GM23338 (cell line): ENCODE measurements around the gene SPATC1L. TPM values are rescaled to one million over a fixed set of nuclear protein-coding genes. Genes with fewer than 3 reads are reported as not detected.

ENCODE experiments used
- ATAC-seq: fragments of 200-7000 bp; cut with Tn5 transposase; 3 replicates; pipeline ENCODE4 v1.9.1; 2020
- DNase-seq: peaks from one replicate; pipeline ENCODE4 v3.0.0-alpha.2; 2015; ENCODE audit warnings: low spot score
- H2AFZ ChIP-seq: fragments of 200-600 bp; sonication (generic); 2 replicates; pipeline ENCODE4 v1.8.0; 2016; ENCODE audit warnings: antibody characterized with exemption, mild to moderate bottlenecking, moderate library complexity
- H3F3A ChIP-seq: fragments of 200-600 bp; sonication (generic); replicated peaks from 2 replicates; pipeline ENCODE4 v1.8.0; 2017; ENCODE audit warnings: antibody characterized with exemption, mixed run types, low read depth
- H3K27ac ChIP-seq: fragments of 200-600 bp; sonication (generic); 2 replicates; pipeline ENCODE4 v1.6.1; 2016; ENCODE audit warnings: low read depth
- H3K27me3 ChIP-seq: fragments of 200-600 bp; sonication (generic); 2 replicates; pipeline ENCODE4 v1.8.0; 2016; ENCODE audit warnings: mild to moderate bottlenecking, mixed run types, moderate library complexity; ENCODE audit not compliant: insufficient read depth
- H3K36me3 ChIP-seq: fragments of 200-600 bp; sonication (generic); 2 replicates; pipeline ENCODE4 v1.8.0; 2016; ENCODE audit warnings: mild to moderate bottlenecking; ENCODE audit not compliant: insufficient read depth
- H3K4me1 ChIP-seq: fragments of 200-600 bp; sonication (generic); 2 replicates; pipeline ENCODE4 v1.8.0; 2016; ENCODE audit warnings: mild to moderate bottlenecking, moderate library complexity; ENCODE audit not compliant: insufficient read depth
- H3K4me2 ChIP-seq: fragments of 200-600 bp; sonication (generic); 2 replicates; pipeline ENCODE4 v1.7.1; 2017; ENCODE audit warnings: mixed run types
- H3K4me3 ChIP-seq: fragments of 200-600 bp; sonication (generic); 2 replicates; pipeline ENCODE4 v1.6.1; 2016; ENCODE audit warnings: mixed run types
- H3K79me2 ChIP-seq: fragments of 200-600 bp; sonication (generic); replicated peaks from 2 replicates; pipeline ENCODE4 v1.8.0; 2017; ENCODE audit warnings: mild to moderate bottlenecking; ENCODE audit not compliant: insufficient read depth
- H3K9me2 ChIP-seq: fragments of 200-600 bp; sonication (generic); 2 replicates; pipeline ENCODE4 v1.8.0; 2017; ENCODE audit not compliant: insufficient read depth
- H4K20me1 ChIP-seq: fragments of 200-600 bp; sonication (generic); replicated peaks from 2 replicates; pipeline ENCODE4 v1.8.0; 2017; ENCODE audit warnings: mild to moderate bottlenecking; ENCODE audit not compliant: insufficient read depth
- H3K27ac Mint-ChIP-seq: 2 replicates; pipeline ENCODE4 v1.8.0; 2020; ENCODE audit warnings: inconsistent platforms, mild to moderate bottlenecking, moderate library complexity, mixed read lengths
- H3K27me3 Mint-ChIP-seq: 3 replicates; pipeline ENCODE4 v1.8.0; 2022; ENCODE audit warnings: low read depth, mild to moderate bottlenecking, moderate library complexity, mixed read lengths, inconsistent platforms; ENCODE audit not compliant: insufficient read depth, poor library complexity
- H3K36me3 Mint-ChIP-seq: 3 replicates; pipeline ENCODE4 v1.8.0; 2021; ENCODE audit warnings: low read depth, mild to moderate bottlenecking, inconsistent platforms, moderate library complexity, mixed read lengths
- H3K4me1 Mint-ChIP-seq: 3 replicates; pipeline ENCODE4 v1.8.0; 2020; ENCODE audit warnings: mild to moderate bottlenecking, inconsistent platforms, mixed read lengths
- H3K4me3 Mint-ChIP-seq: 3 replicates; pipeline ENCODE4 v1.8.0; 2021; ENCODE audit warnings: moderate library complexity, mild to moderate bottlenecking, inconsistent platforms, mixed read lengths
- H3K9me3 Mint-ChIP-seq: 3 replicates; pipeline ENCODE4 v1.8.0; 2020; ENCODE audit warnings: moderate library complexity, mild to moderate bottlenecking, inconsistent platforms, mixed read lengths
- EZH2 ChIP-seq: fragments of 200-600 bp; sonication (generic); IDR thresholded peaks from one replicate; pipeline ENCODE4 v1.8.0; 2017; ENCODE audit warnings: antibody characterized with exemption, mild to moderate bottlenecking, low read depth; ENCODE audit not compliant: unreplicated experiment
- EZH2phosphoT487 ChIP-seq: fragments of 200-600 bp; sonication (generic); IDR thresholded peaks from one replicate; pipeline ENCODE4 v1.8.1; 2018; ENCODE audit warnings: antibody characterized with exemption; ENCODE audit not compliant: unreplicated experiment
- JUNB ChIP-seq: IDR thresholded peaks from one replicate; pipeline ENCODE4 v1.6.1; 2016; ENCODE audit warnings: antibody characterized with exemption; ENCODE audit not compliant: unreplicated experiment
- POLR2AphosphoS5 ChIP-seq: IDR thresholded peaks from 2 replicates; pipeline ENCODE4 v1.6.1; 2016; ENCODE audit warnings: antibody characterized with exemption, low read depth
- STAT1 ChIP-seq: IDR thresholded peaks from one replicate; pipeline ENCODE4 v1.6.1; 2016; ENCODE audit warnings: antibody characterized with exemption; ENCODE audit not compliant: unreplicated experiment
- ZNF114 ChIP-seq: fragments of 250-450 bp; sonication (Bioruptor Pico); IDR thresholded peaks from 2 replicates; pipeline ENCODE4 v1.5.0; 2020; ENCODE audit warnings: mild to moderate bottlenecking, moderate library complexity
- ZNF331 ChIP-seq: fragments of 250-450 bp; sonication (Bioruptor Pico); IDR thresholded peaks from 2 replicates; pipeline ENCODE4 v1.5.0; 2020; ENCODE audit warnings: low read depth, mild to moderate bottlenecking, moderate library complexity
- polyA plus RNA-seq: library from polyadenylated mRNA; unstranded; fragments of >200 nt; fragmentation: Nextera tagmentation; extraction: Ambion mirVana; gene quantifications from 2 replicates; pipeline ENCODE4 v1.2.1, GENCODE V29; 2016
- total RNA-seq: library from RNA; depleted of rRNA; stranded (reverse); fragments of >200 nt; shearing (Covaris generic); gene quantifications from 2 replicates; pipeline ENCODE4 v1.2.3, GENCODE V29; 2014
- TF ChIP-seq, protein P1 (sequence below): IDR thresholded peaks from one replicate; pipeline ENCODE4 v1.6.1; 2018; ENCODE audit warnings: antibody characterized with exemption; ENCODE audit not compliant: unreplicated experiment
- TF ChIP-seq, protein P2 (sequence below), 2 experiments: fragments of 200-600 bp in 1 of 2; sonication (generic) in 1 of 2; conservative IDR thresholded peaks; 2 replicates each; pipeline versions ENCODE4 v1.5.1 to v1.6.1; 2016 to 2017; ENCODE audit warnings: antibody characterized with exemption in 2 of 2, low read depth in 2 of 2, mild to moderate bottlenecking in 2 of 2, moderate library complexity in 1 of 2
- TF ChIP-seq, protein P3 (sequence below): IDR thresholded peaks from 2 replicates; pipeline ENCODE4 v1.6.1; 2016; ENCODE audit warnings: antibody characterized with exemption

The SPATC1L gene
- total and polyA plus RNA-seq, 2 experiments from 2014 or later, result 37.6 to 70.2 TPM

DNA sequence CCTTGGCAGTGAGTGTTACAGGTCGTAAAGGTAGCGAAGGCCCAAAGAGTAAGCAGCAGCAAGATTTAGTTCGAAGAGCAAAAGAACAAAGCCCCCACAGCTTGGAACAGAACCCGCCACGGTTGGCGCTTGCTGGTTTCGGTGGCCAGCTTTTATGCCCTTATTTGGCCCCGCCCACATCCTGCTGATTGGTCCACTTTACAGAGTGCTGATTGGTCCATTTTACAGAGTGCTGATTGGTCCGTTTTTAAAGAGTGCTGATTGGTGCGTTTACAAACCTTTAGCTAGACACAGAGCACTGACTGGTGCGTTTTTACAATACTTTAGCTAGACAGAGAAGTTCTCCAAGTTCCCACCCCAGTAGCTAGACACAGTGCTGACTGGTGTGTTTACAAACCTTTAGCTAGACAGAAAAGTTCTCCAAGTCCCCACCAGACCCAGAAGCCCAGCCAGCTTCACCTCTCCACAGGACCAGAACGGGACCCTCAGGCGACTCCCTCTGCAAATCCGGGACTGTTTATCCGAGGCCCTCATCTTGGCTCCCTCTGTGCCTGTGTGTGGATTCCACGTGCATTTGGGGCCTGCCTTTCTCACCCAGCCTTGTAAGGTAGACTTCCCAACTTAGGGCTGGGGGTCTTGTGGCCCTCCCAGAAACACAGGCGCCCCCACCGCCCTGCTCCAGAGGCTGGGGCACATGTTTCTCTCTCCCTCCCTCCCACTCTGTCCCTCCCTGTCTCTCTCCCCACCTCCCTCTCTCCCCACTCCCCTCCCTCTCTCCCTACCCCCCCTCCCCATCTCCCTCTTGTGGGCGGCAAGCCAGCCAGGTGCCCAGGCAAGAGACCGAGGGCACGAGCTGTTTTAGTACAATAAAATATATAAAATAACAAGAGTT lies 41.4 kb downstream of the SPATC1L start (continued):
- TF ChIP-seq, protein P1, sequence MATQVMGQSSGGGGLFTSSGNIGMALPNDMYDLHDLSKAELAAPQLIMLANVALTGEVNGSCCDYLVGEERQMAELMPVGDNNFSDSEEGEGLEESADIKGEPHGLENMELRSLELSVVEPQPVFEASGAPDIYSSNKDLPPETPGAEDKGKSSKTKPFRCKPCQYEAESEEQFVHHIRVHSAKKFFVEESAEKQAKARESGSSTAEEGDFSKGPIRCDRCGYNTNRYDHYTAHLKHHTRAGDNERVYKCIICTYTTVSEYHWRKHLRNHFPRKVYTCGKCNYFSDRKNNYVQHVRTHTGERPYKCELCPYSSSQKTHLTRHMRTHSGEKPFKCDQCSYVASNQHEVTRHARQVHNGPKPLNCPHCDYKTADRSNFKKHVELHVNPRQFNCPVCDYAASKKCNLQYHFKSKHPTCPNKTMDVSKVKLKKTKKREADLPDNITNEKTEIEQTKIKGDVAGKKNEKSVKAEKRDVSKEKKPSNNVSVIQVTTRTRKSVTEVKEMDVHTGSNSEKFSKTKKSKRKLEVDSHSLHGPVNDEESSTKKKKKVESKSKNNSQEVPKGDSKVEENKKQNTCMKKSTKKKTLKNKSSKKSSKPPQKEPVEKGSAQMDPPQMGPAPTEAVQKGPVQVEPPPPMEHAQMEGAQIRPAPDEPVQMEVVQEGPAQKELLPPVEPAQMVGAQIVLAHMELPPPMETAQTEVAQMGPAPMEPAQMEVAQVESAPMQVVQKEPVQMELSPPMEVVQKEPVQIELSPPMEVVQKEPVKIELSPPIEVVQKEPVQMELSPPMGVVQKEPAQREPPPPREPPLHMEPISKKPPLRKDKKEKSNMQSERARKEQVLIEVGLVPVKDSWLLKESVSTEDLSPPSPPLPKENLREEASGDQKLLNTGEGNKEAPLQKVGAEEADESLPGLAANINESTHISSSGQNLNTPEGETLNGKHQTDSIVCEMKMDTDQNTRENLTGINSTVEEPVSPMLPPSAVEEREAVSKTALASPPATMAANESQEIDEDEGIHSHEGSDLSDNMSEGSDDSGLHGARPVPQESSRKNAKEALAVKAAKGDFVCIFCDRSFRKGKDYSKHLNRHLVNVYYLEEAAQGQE, result no peak
- no peak for TF ChIP-seq ZNF331 (CRISPR knock-in tag)

DNA sequence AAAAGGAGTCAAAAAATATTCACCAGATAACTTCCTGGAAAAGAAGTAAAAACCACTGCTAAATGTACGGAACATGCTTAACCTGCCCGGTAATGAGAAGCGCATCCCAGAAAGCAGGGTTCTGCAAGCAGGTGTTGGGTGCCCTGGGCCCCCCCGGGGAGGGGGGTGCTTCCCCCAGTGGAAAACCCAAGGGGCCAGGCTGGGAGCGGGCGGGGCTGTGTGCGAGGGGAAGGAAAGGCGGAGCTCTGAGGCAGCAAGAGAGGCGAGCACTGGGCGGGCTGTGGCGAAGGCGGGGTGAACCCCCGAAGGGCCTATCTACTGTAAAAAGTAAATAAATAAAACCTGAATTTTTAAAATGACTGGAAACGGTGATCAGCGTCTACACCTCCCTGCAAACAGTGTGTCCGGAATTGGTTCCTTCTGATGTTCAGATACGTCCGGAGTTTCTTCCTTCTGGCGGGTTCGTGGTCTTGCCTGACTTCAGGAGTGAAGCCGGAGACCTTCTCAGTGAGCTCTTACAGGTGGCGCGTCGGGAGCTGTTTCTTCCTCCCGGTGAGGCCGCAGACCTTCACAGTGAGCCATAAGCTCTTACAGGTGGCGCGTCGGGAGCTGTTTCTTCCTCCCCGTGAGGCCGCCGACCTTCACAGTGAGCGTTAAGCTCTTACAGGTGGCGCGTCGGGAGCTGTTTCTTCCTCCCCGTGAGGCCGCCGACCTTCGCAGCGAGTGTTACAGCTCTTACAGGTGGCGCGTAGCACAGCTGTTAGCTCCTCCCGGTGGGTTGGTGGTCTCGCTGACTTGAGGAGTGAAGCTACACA lies 42.3 kb downstream of the SPATC1L start:
- no peak overlapping the region for H3K4me2 ChIP-seq
- H3K4me1 ChIP-seq, result no peaks in the 10 kb centered on the region
- no peaks in the 10 kb centered on the region for H3K9me2 ChIP-seq
- H3K27me3 ChIP-seq, result no peaks in the 10 kb centered on the region
- Mint-ChIP-seq H3K4me1 (peaks cover 8% of the 10 kb centered on the region), H3K9me3 (peaks cover 4% of the 10 kb centered on the region; the same call in 2 of the 3 replicates), H3K27ac (no peak overlapping the region), H3K27me3 (peaks cover 9% of the 10 kb centered on the region), H3K36me3 (peaks cover 17% of the 10 kb centered on the region), H3K4me3 (no peak overlapping the region; the same call in 2 of the 3 replicates)
- H4K20me1 ChIP-seq, result no peaks in the 10 kb centered on the region
- H3K4me3 ChIP-seq, result no peak overlapping the region
- no peaks in the 10 kb centered on the region for H3K36me3 ChIP-seq
- ATAC-seq, result no peak
- H2AFZ ChIP-seq, result no peak overlapping the region
- H3K27ac ChIP-seq, result no peak overlapping the region
- no peaks in the 10 kb centered on the region for H3K79me2 ChIP-seq
- H3F3A ChIP-seq, result 0 out of 2 replicates have a peak, but pooled peaks cover 3% of the 10 kb centered on the region
- no peak for DNase-seq
- TF ChIP-seq, protein P2, sequence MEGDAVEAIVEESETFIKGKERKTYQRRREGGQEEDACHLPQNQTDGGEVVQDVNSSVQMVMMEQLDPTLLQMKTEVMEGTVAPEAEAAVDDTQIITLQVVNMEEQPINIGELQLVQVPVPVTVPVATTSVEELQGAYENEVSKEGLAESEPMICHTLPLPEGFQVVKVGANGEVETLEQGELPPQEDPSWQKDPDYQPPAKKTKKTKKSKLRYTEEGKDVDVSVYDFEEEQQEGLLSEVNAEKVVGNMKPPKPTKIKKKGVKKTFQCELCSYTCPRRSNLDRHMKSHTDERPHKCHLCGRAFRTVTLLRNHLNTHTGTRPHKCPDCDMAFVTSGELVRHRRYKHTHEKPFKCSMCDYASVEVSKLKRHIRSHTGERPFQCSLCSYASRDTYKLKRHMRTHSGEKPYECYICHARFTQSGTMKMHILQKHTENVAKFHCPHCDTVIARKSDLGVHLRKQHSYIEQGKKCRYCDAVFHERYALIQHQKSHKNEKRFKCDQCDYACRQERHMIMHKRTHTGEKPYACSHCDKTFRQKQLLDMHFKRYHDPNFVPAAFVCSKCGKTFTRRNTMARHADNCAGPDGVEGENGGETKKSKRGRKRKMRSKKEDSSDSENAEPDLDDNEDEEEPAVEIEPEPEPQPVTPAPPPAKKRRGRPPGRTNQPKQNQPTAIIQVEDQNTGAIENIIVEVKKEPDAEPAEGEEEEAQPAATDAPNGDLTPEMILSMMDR (conservative IDR thresholded peaks at IDR 0.05; ENCODE audit: low read depth in 2 of 2), result no peak
- TF ChIP-seq STAT1 (no peak), EZH2phosphoT487 (no peak), POLR2AphosphoS5 (no peak), ZNF114 (CRISPR knock-in tag) (no peak), JUNB (no peak), EZH2 (no peak), ZNF331 (CRISPR knock-in tag) (no peak)
- TF ChIP-seq, protein P3, sequence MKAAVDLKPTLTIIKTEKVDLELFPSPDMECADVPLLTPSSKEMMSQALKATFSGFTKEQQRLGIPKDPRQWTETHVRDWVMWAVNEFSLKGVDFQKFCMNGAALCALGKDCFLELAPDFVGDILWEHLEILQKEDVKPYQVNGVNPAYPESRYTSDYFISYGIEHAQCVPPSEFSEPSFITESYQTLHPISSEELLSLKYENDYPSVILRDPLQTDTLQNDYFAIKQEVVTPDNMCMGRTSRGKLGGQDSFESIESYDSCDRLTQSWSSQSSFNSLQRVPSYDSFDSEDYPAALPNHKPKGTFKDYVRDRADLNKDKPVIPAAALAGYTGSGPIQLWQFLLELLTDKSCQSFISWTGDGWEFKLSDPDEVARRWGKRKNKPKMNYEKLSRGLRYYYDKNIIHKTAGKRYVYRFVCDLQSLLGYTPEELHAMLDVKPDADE, result no peak
